Measurements from ENCODE around the gene USP6NL.

The USP6NL gene

GRCh38 chr10:11611248-11612020, at the start of gene USP6NL:
Gene USP6NL (minus strand): TSS chr10:11611650. CDS start chr10:11597634, 14,016 bp downstream.
- Histone ChIP-seq H3K27me3 (ENCODE audit: control insufficient read depth, insufficient read depth, low read length) (peaks cover 10% of the 10 kb centered on the region), H3K9me3 (ENCODE audit: control insufficient read depth, insufficient read depth, low read length) (no peaks in the 10 kb centered on the region), H3K4me3 (ENCODE audit: low read depth, low read length) (peak within 1 kb of the TSS; percentile 85), H3K36me3 (ENCODE audit: control insufficient read depth, insufficient read depth, low read length) (no peaks in the 10 kb centered on the region), H3K9ac (ENCODE audit: low read depth, low read length) (peak within 1 kb of the TSS; percentile 88), H3K4me1 (ENCODE audit: control insufficient read depth, insufficient read depth, low read length) (peaks cover 11% of the 10 kb centered on the region)

GRCh38 chr10:11658801-11659368, 47.4 kb upstream of the USP6NL start:
- no peaks in the 10 kb centered on the region for H3K27me3 ChIP-seq (ENCODE audit: control insufficient read depth, insufficient read depth, low read length)
- H3K36me3 ChIP-seq (ENCODE audit: control insufficient read depth, insufficient read depth, low read length), result no peaks in the 10 kb centered on the region
- no peak overlapping the region for H3K4me3 ChIP-seq (ENCODE audit: low read depth, low read length)
- H3K9me3 ChIP-seq (ENCODE audit: control insufficient read depth, insufficient read depth, low read length), result no peaks in the 10 kb centered on the region
- no peaks in the 10 kb centered on the region for H3K4me1 ChIP-seq (ENCODE audit: control insufficient read depth, insufficient read depth, low read length)
- no peak overlapping the region for H3K9ac ChIP-seq (ENCODE audit: low read depth, low read length)

GRCh38 chr10:11655836-11656235, 44.4 kb upstream of the USP6NL start:
- no peak overlapping the region for H3K9ac ChIP-seq (ENCODE audit: low read depth, low read length)
- no peak overlapping the region for H3K4me3 ChIP-seq (ENCODE audit: low read depth, low read length)
- H3K36me3 ChIP-seq (ENCODE audit: control insufficient read depth, insufficient read depth, low read length), result no peaks in the 10 kb centered on the region
- no peaks in the 10 kb centered on the region for H3K4me1 ChIP-seq (ENCODE audit: control insufficient read depth, insufficient read depth, low read length)
- H3K9me3 ChIP-seq (ENCODE audit: control insufficient read depth, insufficient read depth, low read length), result no peaks in the 10 kb centered on the region
- no peaks in the 10 kb centered on the region for H3K27me3 ChIP-seq (ENCODE audit: control insufficient read depth, insufficient read depth, low read length)

GRCh38 chr10:11654659-11655058, 43.2 kb upstream of the USP6NL start:
- no peaks in the 10 kb centered on the region for H3K27me3 ChIP-seq (ENCODE audit: control insufficient read depth, insufficient read depth, low read length)
- no peak overlapping the region for H3K9ac ChIP-seq (ENCODE audit: low read depth, low read length)
- no peak overlapping the region for H3K4me3 ChIP-seq (ENCODE audit: low read depth, low read length)
- no peaks in the 10 kb centered on the region for H3K9me3 ChIP-seq (ENCODE audit: control insufficient read depth, insufficient read depth, low read length)
- no peaks in the 10 kb centered on the region for H3K36me3 ChIP-seq (ENCODE audit: control insufficient read depth, insufficient read depth, low read length)
- H3K4me1 ChIP-seq (ENCODE audit: control insufficient read depth, insufficient read depth, low read length), result no peaks in the 10 kb centered on the region

GRCh38 chr10:11653758-11654471, 42.5 kb upstream of the USP6NL start:
- Histone ChIP-seq H3K36me3 (ENCODE audit: control insufficient read depth, insufficient read depth, low read length) (no peaks in the 10 kb centered on the region), H3K27me3 (ENCODE audit: control insufficient read depth, insufficient read depth, low read length) (no peaks in the 10 kb centered on the region), H3K9me3 (ENCODE audit: control insufficient read depth, insufficient read depth, low read length) (no peaks in the 10 kb centered on the region), H3K9ac (ENCODE audit: low read depth, low read length) (no peak overlapping the region), H3K4me1 (ENCODE audit: control insufficient read depth, insufficient read depth, low read length) (no peaks in the 10 kb centered on the region), H3K4me3 (ENCODE audit: low read depth, low read length) (no peak overlapping the region)

GRCh38 chr10:11647676-11648075, 36.2 kb upstream of the USP6NL start:
- H3K4me1 ChIP-seq (ENCODE audit: control insufficient read depth, insufficient read depth, low read length), result no peaks in the 10 kb centered on the region
- no peak overlapping the region for H3K4me3 ChIP-seq (ENCODE audit: low read depth, low read length)
- H3K9ac ChIP-seq (ENCODE audit: low read depth, low read length), result no peak overlapping the region
- no peaks in the 10 kb centered on the region for H3K36me3 ChIP-seq (ENCODE audit: control insufficient read depth, insufficient read depth, low read length)
- H3K9me3 ChIP-seq (ENCODE audit: control insufficient read depth, insufficient read depth, low read length), result no peaks in the 10 kb centered on the region
- no peaks in the 10 kb centered on the region for H3K27me3 ChIP-seq (ENCODE audit: control insufficient read depth, insufficient read depth, low read length)

GRCh38 chr10:11646450-11646849, 35.0 kb upstream of the USP6NL start:
- Histone ChIP-seq H3K4me1 (ENCODE audit: control insufficient read depth, insufficient read depth, low read length) (no peaks in the 10 kb centered on the region), H3K4me3 (ENCODE audit: low read depth, low read length) (no peak overlapping the region), H3K9me3 (ENCODE audit: control insufficient read depth, insufficient read depth, low read length) (no peaks in the 10 kb centered on the region), H3K9ac (ENCODE audit: low read depth, low read length) (no peak overlapping the region), H3K36me3 (ENCODE audit: control insufficient read depth, insufficient read depth, low read length) (no peaks in the 10 kb centered on the region), H3K27me3 (ENCODE audit: control insufficient read depth, insufficient read depth, low read length) (no peaks in the 10 kb centered on the region)

- no peak overlapping the region for H3K4me3 ChIP-seq (ENCODE audit: low read depth, low read length)
- no peaks in the 10 kb centered on the region for H3K9me3 ChIP-seq (ENCODE audit: control insufficient read depth, insufficient read depth, low read length)
- no peaks in the 10 kb centered on the region for H3K4me1 ChIP-seq (ENCODE audit: control insufficient read depth, insufficient read depth, low read length)
- no peak overlapping the region for H3K9ac ChIP-seq (ENCODE audit: low read depth, low read length)
- H3K27me3 ChIP-seq (ENCODE audit: control insufficient read depth, insufficient read depth, low read length), result no peaks in the 10 kb centered on the region
- H3K36me3 ChIP-seq (ENCODE audit: control insufficient read depth, insufficient read depth, low read length), result no peaks in the 10 kb centered on the region
Measured at GRCh38 chr10:11643039-11643438, 31.6 kb upstream of the USP6NL start.

- no peaks in the 10 kb centered on the region for H3K36me3 ChIP-seq (ENCODE audit: control insufficient read depth, insufficient read depth, low read length)
- H3K9me3 ChIP-seq (ENCODE audit: control insufficient read depth, insufficient read depth, low read length), result no peaks in the 10 kb centered on the region
- H3K27me3 ChIP-seq (ENCODE audit: control insufficient read depth, insufficient read depth, low read length), result no peaks in the 10 kb centered on the region
- H3K4me3 ChIP-seq (ENCODE audit: low read depth, low read length), result no peak overlapping the region
- H3K4me1 ChIP-seq (ENCODE audit: control insufficient read depth, insufficient read depth, low read length), result no peaks in the 10 kb centered on the region
- H3K9ac ChIP-seq (ENCODE audit: low read depth, low read length), result no peak overlapping the region
Measured at GRCh38 chr10:11642566-11642965, 31.1 kb upstream of the USP6NL start.

GRCh38 chr10:11639849-11640764, 28.7 kb upstream of the USP6NL start:
- no peak overlapping the region for H3K4me3 ChIP-seq (ENCODE audit: low read depth, low read length)
- H3K9ac ChIP-seq (ENCODE audit: low read depth, low read length), result no peak overlapping the region
- H3K4me1 ChIP-seq (ENCODE audit: control insufficient read depth, insufficient read depth, low read length), result no peaks in the 10 kb centered on the region

GRCh38 chr10:11639362-11639761, 27.9 kb upstream of the USP6NL start:
- H3K36me3 ChIP-seq (ENCODE audit: control insufficient read depth, insufficient read depth, low read length), result no peaks in the 10 kb centered on the region
- H3K27me3 ChIP-seq (ENCODE audit: control insufficient read depth, insufficient read depth, low read length), result no peaks in the 10 kb centered on the region
- H3K4me3 ChIP-seq (ENCODE audit: low read depth, low read length), result no peak overlapping the region
- no peaks in the 10 kb centered on the region for H3K4me1 ChIP-seq (ENCODE audit: control insufficient read depth, insufficient read depth, low read length)
- no peaks in the 10 kb centered on the region for H3K9me3 ChIP-seq (ENCODE audit: control insufficient read depth, insufficient read depth, low read length)
- H3K9ac ChIP-seq (ENCODE audit: low read depth, low read length), result no peak overlapping the region

More at GRCh38 chr10:11639849-11640764, 28.7 kb upstream of the USP6NL start:
- no peaks in the 10 kb centered on the region for H3K27me3 ChIP-seq (ENCODE audit: control insufficient read depth, insufficient read depth, low read length)
- H3K36me3 ChIP-seq (ENCODE audit: control insufficient read depth, insufficient read depth, low read length), result no peaks in the 10 kb centered on the region
- no peaks in the 10 kb centered on the region for H3K9me3 ChIP-seq (ENCODE audit: control insufficient read depth, insufficient read depth, low read length)

All from iPS-15b (cell line).